HL-60 (cell line): ENCODE results near the gene LUZP1.

Experiments used
- DNase-seq, 2 experiments: peaks; one replicate each; pipeline ENCODE4 v3.0.0-alpha.2; 2010 to 2020; ENCODE audit warnings: low read depth in 1 of 2, low spot score in 1 of 2
- H3K27ac ChIP-seq: fragments of 250-450 bp; sonication (Bioruptor Pico); replicated peaks from 2 replicates; pipeline ENCODE4 v1.5.1; 2020; ENCODE audit warnings: mild to moderate bottlenecking, moderate library complexity
- H3K27me3 ChIP-seq: fragments of 250-450 bp; sonication (Bioruptor Pico); 2 replicates; pipeline ENCODE4 v1.5.1; 2021; ENCODE audit warnings: mild to moderate bottlenecking, moderate library complexity; ENCODE audit not compliant: insufficient read depth, poor library complexity, severe bottlenecking
- H3K4me3 ChIP-seq: replicated peaks from 2 replicates; pipeline ENCODE4 v1.5.1; 2011; ENCODE audit warnings: mild to moderate bottlenecking, control low read depth, low read length; ENCODE audit not compliant: insufficient read depth
- CTCF ChIP-seq: IDR thresholded peaks from one replicate; pipeline ENCODE4 v1.5.1; 2011; ENCODE audit warnings: low read length, control low read depth, inconsistent platforms; ENCODE audit not compliant: insufficient read depth
- GABPA ChIP-seq: IDR thresholded peaks from 2 replicates; pipeline ENCODE4 v1.6.1; 2012; ENCODE audit warnings: low read depth
- POLR2AphosphoS5 ChIP-seq: IDR thresholded peaks from 2 replicates; pipeline ENCODE4 v1.6.1; 2012; ENCODE audit warnings: low read depth
- REST ChIP-seq: IDR thresholded peaks from 2 replicates; pipeline ENCODE4 v1.6.1; 2012; ENCODE audit warnings: low read depth; ENCODE audit not compliant: insufficient replicate concordance
- SPI1 ChIP-seq: IDR thresholded peaks from 2 replicates; pipeline ENCODE4 v1.6.1; 2012; ENCODE audit warnings: low read depth, mild to moderate bottlenecking, borderline replicate concordance

Gene LUZP1

GRCh38 chr1:23114424-23115079 is 54.1 kb downstream of the LUZP1 start:
- TF ChIP-seq GABPA (no peak), CTCF (no peak), SPI1 (no peak), REST (no peak), POLR2AphosphoS5 (no peak)
- H3K27ac ChIP-seq, result no peak overlapping the region
- no peak for DNase-seq

GRCh38 chr1:23111600-23112535 is 56.8 kb downstream of the LUZP1 start:
- TF ChIP-seq POLR2AphosphoS5 (no peak), SPI1 (peak; percentile 56; the same call in 1 of the 2 replicates), REST (no peak), CTCF (no peak), GABPA (no peak)
- Histone ChIP-seq H3K4me3 (no peak overlapping the region), H3K27ac (no peak overlapping the region)

More at GRCh38 chr1:23114424-23115079, 54.1 kb downstream of the LUZP1 start:
- Histone ChIP-seq H3K27me3 (no peaks in the 10 kb centered on the region), H3K4me3 (no peak overlapping the region)

GRCh38 chr1:23110391-23110790 is 58.3 kb downstream of the LUZP1 start:
- TF ChIP-seq POLR2AphosphoS5 (no peak), GABPA (no peak), CTCF (no peak), SPI1 (no peak), REST (no peak)
- Histone ChIP-seq H3K27ac (no peak overlapping the region), H3K27me3 (no peaks in the 10 kb centered on the region), H3K4me3 (no peak overlapping the region)
- DNase-seq, result no peak

More at GRCh38 chr1:23111600-23112535, 56.8 kb downstream of the LUZP1 start:
- H3K27me3 ChIP-seq, result no peaks in the 10 kb centered on the region
- no peak for DNase-seq
